Fibroblast of skin of abdomen (primary cell): ENCODE measurements around the gene OR5AR1. TPM values are rescaled to one million over a fixed set of nuclear protein-coding genes. Genes with fewer than 3 reads are reported as not detected.
"Not testable (repeated sequence)": the region's sequence is repeated elsewhere in the genome, so short reads cannot be mapped to it uniquely, and the experiment has no call there.

Experiments
- DNase-seq: peaks from one replicate; pipeline ENCODE4 v3.0.0-alpha.2; 2013
- polyA plus RNA-seq, 2 experiments: library from polyadenylated mRNA; unstranded; fragments of 120-200 nt; gene quantifications; one replicate each; pipeline ENCODE4 v1.2.1, GENCODE V29; 2013; ENCODE audit not compliant: insufficient read length in 2 of 2

Gene OR5AR1
- polyA plus RNA-seq (2013, experiment 1 of 2; ENCODE audit: insufficient read length): not detected
- not detected for polyA plus RNA-seq (2013, experiment 2 of 2; ENCODE audit: insufficient read length)

GRCh38 chr11:56663386-56663785 lies at the start of gene OR5AR1:
Gene OR5AR1 (plus strand): TSS chr11:56663686. CDS start chr11:56663686, 0 bp downstream.
- DNase-seq: no peak

- DNase-seq: peak; percentile 33
Observed at GRCh38 chr11:56624661-56625110, 38.8 kb upstream of the OR5AR1 start.

- DNase-seq: peak; percentile 1
Observed at GRCh38 chr11:56625946-56626345, 37.5 kb upstream of the OR5AR1 start.

DNA sequence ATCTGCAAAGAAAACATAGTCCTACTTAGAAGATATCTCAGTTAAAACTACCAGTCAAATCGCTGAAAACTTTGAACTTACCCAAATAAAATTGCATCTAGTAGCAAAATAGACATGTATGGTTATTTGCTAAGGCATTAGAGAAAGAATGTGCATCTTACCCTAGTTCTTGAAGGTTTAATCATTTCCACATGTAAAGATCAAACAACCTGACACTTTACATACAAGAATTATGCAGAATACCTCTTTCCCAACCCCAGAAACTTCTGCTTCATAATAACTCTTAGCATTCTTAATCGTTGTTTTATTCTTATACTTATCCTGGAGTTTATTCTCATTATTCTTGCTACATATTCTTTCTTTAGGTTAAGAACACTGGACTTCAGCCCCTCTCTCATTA lies 31.2 kb upstream of the OR5AR1 start:
- no peak for DNase-seq

DNA sequence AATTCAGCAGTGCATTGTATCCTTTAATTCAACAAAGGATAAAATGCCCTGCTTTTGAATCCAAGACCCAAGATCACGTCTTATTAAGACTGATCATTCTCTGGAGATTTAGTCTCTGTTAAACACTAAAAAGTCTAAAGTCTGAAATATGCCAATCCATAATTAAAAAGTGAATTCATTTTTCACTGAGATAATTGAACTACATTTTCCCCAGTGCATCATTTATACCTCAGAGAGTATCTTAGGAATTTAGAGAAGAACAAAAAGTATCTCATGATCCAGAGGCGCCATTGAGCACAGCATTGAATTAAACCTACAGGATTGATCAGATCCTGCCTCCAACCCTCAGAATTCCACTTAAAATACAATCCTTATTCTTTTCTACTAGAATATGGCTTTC lies 26.6 kb upstream of the OR5AR1 start:
- no peak for DNase-seq

DNA sequence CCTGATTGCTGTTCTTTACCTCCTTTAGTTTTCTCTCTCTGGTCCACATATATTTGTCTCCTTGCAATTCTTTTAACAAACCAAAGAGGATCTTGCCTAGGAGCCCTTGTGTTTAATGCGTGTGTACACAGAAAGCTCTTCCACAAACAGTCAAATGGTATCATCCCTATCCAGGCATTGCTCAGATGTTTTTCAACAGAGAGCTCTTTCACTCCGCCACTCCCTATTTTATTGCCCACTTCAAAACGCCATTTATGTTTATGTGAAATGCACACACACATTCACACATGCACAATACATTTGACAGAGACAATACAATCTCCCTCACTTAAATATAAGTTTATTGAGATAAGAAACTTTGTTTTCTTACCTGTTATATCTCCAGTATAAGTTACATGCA lies 26.0 kb upstream of the OR5AR1 start:
- DNase-seq: no peak

GRCh38 chr11:56642339-56642738 lies 21.1 kb upstream of the OR5AR1 start, which contains the start of gene OR5AP2:
Gene OR5AP2 (minus strand): TSS chr11:56642439. CDS start chr11:56642439, 0 bp downstream.
- DNase-seq: no peak

- no peak for DNase-seq
Observed at GRCh38 chr11:56659755-56660154, 3.7 kb upstream of the OR5AR1 start.

DNA sequence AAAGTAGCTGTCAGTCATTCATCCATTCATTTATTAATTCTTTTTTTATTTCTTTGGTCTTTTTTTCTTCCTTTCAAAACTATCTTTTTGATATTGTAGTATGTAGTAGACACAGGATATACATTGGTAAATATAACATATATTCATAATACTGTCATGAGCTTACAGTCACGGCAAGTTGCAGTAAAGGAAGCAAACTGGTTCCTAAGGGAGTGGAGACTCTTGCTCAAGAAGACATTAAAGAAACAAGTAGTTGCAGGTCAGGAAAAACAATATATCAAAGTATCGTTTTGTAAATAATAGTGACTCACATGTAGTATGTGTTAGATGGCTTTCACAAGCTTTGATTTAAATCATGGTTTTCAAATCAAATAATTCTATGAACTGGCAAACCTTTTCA lies 7.5 kb downstream of the OR5AR1 start:
- no peak for DNase-seq

- no peak for DNase-seq
Observed at GRCh38 chr11:56688554-56689100, 25.1 kb downstream of the OR5AR1 start.

GRCh38 chr11:56691179-56691578 lies 27.7 kb downstream of the OR5AR1 start:
- not testable (repeated sequence) for DNase-seq

DNA sequence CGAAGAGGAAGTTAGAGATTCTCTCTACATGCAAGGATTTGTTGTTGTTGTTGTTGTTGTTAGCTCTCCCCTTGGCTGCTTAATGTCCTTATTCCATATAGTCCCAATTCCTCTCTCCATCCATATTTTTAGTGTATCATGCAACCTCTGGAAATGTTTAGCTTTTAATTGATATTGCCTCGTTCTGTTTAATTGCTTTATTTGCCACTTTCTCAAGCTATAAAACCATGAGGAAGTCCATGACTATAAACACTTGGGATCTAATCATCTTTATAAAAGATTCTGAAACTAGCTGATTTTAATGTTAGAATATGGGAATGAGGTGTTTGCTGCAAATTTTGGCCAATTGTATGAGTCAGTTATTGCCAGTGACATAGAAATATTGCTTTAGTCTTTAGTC lies 29.9 kb downstream of the OR5AR1 start:
- DNase-seq: no peak

GRCh38 chr11:56698795-56699194 lies 35.3 kb downstream of the OR5AR1 start, which contains the start of gene OR9G1:
Gene OR9G1 (plus strand): TSS chr11:56699095. CDS start chr11:56700388, 1,293 bp downstream.
- DNase-seq: no peak

DNA sequence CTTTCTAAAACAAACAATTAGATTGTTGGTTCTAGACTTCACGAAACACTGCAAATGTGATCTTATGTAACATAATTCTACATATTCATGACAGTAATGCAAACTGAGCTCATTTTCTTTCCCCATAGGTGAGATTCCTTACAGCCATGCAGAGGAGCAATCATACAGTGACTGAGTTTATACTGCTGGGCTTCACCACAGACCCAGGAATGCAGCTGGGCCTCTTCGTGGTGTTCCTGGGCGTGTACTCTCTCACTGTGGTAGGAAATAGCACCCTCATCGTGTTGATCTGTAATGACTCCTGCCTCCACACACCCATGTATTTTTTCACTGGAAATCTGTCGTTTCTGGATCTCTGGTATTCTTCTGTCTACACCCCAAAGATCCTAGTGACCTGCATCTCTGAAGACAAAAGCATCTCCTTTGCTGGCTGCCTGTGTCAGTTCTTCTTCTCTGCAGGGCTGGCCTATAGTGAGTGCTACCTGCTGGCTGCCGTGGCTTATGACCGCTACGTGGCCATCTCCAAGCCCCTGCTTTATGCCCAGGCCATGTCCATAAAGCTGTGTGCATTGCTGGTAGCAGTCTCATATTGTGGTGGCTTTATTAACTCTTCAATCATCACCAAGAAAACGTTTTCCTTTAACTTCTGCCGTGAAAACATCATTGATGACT lies 36.9 kb downstream of the OR5AR1 start:
- no peak for DNase-seq

GRCh38 chr11:56700914-56701485 lies 37.5 kb downstream of the OR5AR1 start:
- no peak for DNase-seq

DNA sequence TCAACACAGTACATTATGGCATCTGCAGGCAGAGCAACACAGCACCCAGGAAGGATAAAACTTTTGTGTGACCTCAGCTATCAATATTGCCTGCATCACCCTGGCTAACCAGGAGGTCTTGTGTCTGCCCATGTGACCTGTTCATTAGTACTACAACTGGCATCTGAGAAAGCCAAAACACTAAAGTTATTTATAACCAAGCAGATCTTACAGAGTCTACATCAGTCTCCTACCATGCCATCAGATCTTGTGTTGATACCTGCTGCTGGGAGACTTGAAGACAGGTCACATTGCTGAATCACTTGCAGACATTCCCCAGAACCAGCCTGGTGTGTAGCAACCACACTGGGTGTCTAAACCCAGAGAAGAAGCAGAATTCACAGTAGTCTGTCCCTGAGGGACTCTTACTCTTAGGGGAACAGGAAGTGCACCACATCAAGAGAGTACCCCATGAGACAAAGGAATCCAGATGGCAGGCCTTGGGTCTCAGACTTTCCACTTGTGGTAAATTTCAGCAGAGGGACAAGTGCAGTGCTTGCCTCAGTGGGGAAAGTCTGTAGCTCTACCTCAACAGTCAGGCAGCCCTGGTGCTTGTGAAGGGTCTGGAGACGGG lies 42.4 kb downstream of the OR5AR1 start:
- no peak for DNase-seq

- no peak for DNase-seq
Observed at GRCh38 chr11:56706486-56706885, 43.0 kb downstream of the OR5AR1 start.

GRCh38 chr11:56714206-56714605 lies 50.7 kb downstream of the OR5AR1 start:
- no peak for DNase-seq
